Esophagus (tissue), 2 donors: ENCODE data around the gene YTHDF1. TPM values are rescaled to one million over a fixed set of nuclear protein-coding genes. Genes with fewer than 3 reads are reported as not detected.
"Not testable (repeated sequence)": the region's sequence is repeated elsewhere in the genome, so short reads cannot be mapped to it uniquely, and the experiment has no call there.

Experiments used
- H3K27ac ChIP-seq, 2 donors: one replicate each; pipeline ENCODE4 v1.5.1; 2013; ENCODE audit warnings: low read depth in 2 of 2, mild to moderate bottlenecking in 2 of 2, inconsistent platforms in 1 of 2, low read length in 1 of 2, moderate library complexity in 1 of 2
- H3K27me3 ChIP-seq, 2 donors: one replicate each; pipeline ENCODE4 v1.6.1; 2013; ENCODE audit warnings: low read length in 2 of 2, control low read depth in 1 of 2, mild to moderate bottlenecking in 1 of 2; ENCODE audit not compliant: insufficient read depth in 2 of 2, control insufficient read depth in 1 of 2
- H3K36me3 ChIP-seq, 2 donors: one replicate each; pipeline ENCODE4 v1.6.1; 2013; ENCODE audit warnings: low read length in 1 of 2; ENCODE audit not compliant: control insufficient read depth in 2 of 2, insufficient read depth in 2 of 2
- H3K4me1 ChIP-seq, 2 donors: one replicate each; pipeline ENCODE4 v1.6.1; 2013; ENCODE audit warnings: low read length in 1 of 2; ENCODE audit not compliant: control insufficient read depth in 2 of 2, insufficient read depth in 2 of 2
- H3K4me3 ChIP-seq, 2 donors: one replicate each; pipeline ENCODE4 v1.5.1; 2013; ENCODE audit warnings: low read length in 2 of 2, mild to moderate bottlenecking in 2 of 2, low read depth in 1 of 2, moderate library complexity in 1 of 2
- H3K9me3 ChIP-seq, 2 donors: one replicate each; pipeline ENCODE4 v1.6.1; 2013; ENCODE audit warnings: mild to moderate bottlenecking in 2 of 2, low read depth in 1 of 2, low read length in 1 of 2, moderate library complexity in 1 of 2; ENCODE audit not compliant: control insufficient read depth in 2 of 2, insufficient read depth in 1 of 2
- WGBS, 2 donors: extraction: QIAGEN DNeasy Blood & Tissue Kit; methylation state at CpG; one replicate each; pipeline ENCODE4 v1.1.7; 2013; 5-methylcytosine and 5-hydroxymethylcytosine counted together
- polyA plus RNA-seq, 2 donors: library from polyadenylated mRNA; stranded (reverse); fragments of 200-250 nt; gene quantifications; one replicate each; pipeline ENCODE4 v1.2.3, GENCODE V29; 2013
- donor health status: healthy with polysubstance abuse.
- donor health status: Bipolar disorder and iron deficiency.

YTHDF1 gene
- polyA plus RNA-seq, 2 donors, result 13.1 to 15.7 TPM

- 76% methylated on average over 19 of the region's 19 CpGs for WGBS, 2 donors
- no peak overlapping the region for H3K4me3 ChIP-seq
- H3K4me1 ChIP-seq, result no peaks in the 10 kb centered on the region
- no peaks in the 10 kb centered on the region for H3K27me3 ChIP-seq
- H3K9me3 ChIP-seq, result no peaks in the 10 kb centered on the region
- no peaks in the 10 kb centered on the region for H3K36me3 ChIP-seq
- no peak overlapping the region for H3K27ac ChIP-seq
Observed at GRCh38 chr20:63162206-63162795, 53.6 kb downstream of the YTHDF1 start.

GRCh38 chr20:63161176-63161651, 54.7 kb downstream of the YTHDF1 start:
- Histone ChIP-seq H3K27me3 (no peaks in the 10 kb centered on the region), H3K36me3 (no peaks in the 10 kb centered on the region)
- WGBS, 2 donors, result 72 to 74% methylated on average over 11 of the region's 11 CpGs

DNA sequence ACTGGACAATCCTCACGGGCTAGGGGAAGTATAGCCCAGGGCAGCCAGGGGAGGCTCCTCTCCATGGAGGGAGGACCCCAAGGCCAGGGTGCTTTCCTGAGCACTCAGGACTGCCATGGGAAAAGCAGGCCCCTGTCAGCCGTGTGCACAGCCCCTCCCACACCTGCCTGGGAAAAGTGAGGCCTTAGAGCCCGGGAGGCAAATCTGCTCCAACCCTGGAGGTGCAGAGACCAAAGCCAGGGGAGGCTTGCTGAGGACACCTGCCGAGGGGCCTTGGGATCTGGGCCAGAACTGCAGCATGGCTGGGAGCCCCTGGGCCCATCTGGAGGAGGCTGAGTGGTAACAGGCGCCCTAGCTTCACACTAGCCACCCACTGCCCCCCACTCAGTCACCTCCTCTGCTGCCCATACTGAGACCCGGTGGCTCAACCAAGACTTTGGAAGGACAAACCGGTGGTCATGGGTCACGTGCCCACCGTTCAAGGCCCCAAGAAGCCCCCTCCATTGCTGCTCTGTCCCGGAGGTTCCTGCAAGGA, 55.2 kb downstream of the YTHDF1 start:
- H3K4me3 ChIP-seq, result no peak overlapping the region
- no peaks in the 10 kb centered on the region for H3K9me3 ChIP-seq
- no peaks in the 10 kb centered on the region for H3K4me1 ChIP-seq
- WGBS, 2 donors, result 51 to 63% methylated on average over 8 to 10 of the region's 10 CpGs
- peaks cover 0 to 3% of the 10 kb centered on the region in 2 donors for H3K27me3 ChIP-seq
- no peak overlapping the region for H3K27ac ChIP-seq
- no peaks in the 10 kb centered on the region for H3K36me3 ChIP-seq

More at GRCh38 chr20:63161176-63161651, 54.7 kb downstream of the YTHDF1 start:
- H3K27ac ChIP-seq, result no peak overlapping the region
- H3K4me1 ChIP-seq, result no peaks in the 10 kb centered on the region
- H3K4me3 ChIP-seq, result no peak overlapping the region
- no peaks in the 10 kb centered on the region for H3K9me3 ChIP-seq

GRCh38 chr20:63159826-63160640, 55.9 kb downstream of the YTHDF1 start:
- Histone ChIP-seq H3K27ac (no peak overlapping the region), H3K9me3 (no peaks in the 10 kb centered on the region), H3K27me3 (peaks cover 0 to 6% of the 10 kb centered on the region in 2 donors), H3K4me1 (no peaks in the 10 kb centered on the region), H3K4me3 (no peak overlapping the region), H3K36me3 (no peaks in the 10 kb centered on the region)
- WGBS, 2 donors, result 70 to 75% methylated on average over 9 to 10 of the region's 10 CpGs

- not testable (repeated sequence) for H3K27me3 ChIP-seq, H3K36me3 ChIP-seq, H3K4me3 ChIP-seq, H3K4me1 ChIP-seq, H3K9me3 ChIP-seq, H3K27ac ChIP-seq
- 83 to 86% methylated on average over 20 of the region's 20 CpGs for WGBS, 2 donors
Observed at GRCh38 chr20:63159251-63159650, 56.7 kb downstream of the YTHDF1 start.

DNA sequence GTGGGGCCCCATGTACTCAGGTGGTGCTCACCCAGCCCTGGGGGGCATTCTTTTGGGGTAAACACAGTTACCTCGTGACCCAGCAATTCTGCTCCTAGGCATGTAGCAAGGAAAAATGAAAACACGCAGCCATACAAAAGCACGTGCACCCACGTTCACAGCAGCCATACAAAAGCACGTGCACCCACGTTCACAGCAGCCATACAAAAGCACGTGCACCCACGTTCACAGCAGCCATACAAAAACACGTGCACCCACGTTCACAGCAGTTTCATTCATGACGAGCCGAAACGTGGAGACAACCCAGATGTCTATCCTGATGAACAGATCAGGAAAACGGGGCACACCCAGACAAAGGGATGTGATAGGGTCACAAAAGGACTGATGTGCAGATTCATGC, 57.1 kb downstream of the YTHDF1 start:
- no peak overlapping the region for H3K27ac ChIP-seq
- WGBS, 2 donors, result 73 to 78% methylated on average over 14 of the region's 14 CpGs
- H3K27me3 ChIP-seq, result peaks cover 0 to 6% of the 10 kb centered on the region in 2 donors
- no peak overlapping the region for H3K4me3 ChIP-seq
- no peaks in the 10 kb centered on the region for H3K9me3 ChIP-seq
- no peaks in the 10 kb centered on the region for H3K36me3 ChIP-seq
- no peaks in the 10 kb centered on the region for H3K4me1 ChIP-seq

DNA sequence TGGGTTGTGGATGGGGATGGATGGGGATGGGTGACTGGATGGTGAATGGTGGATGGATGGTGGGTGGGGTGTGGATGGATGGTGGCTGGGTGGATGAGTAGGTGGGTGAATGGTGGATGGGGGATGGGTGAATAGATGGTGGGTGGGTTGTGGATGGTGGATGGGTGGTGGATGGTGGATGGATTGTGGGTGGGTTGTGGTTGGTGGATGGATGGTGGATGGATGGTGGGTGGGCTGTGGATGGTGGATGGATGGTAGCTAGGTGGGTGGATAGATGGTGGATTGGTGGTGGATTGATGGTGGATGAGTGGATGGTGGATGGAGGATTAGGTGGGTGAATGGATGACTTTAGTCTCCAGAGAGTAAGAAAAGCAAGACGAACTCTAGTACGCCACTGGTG, 57.6 kb downstream of the YTHDF1 start:
- H3K27ac ChIP-seq, result no peak overlapping the region
- 87 to 97% methylated on average over 2 of the region's 2 CpGs for WGBS, 2 donors
- H3K27me3 ChIP-seq, result peaks cover 0 to 6% of the 10 kb centered on the region in 2 donors
- H3K4me1 ChIP-seq, result no peaks in the 10 kb centered on the region
- H3K9me3 ChIP-seq, result no peaks in the 10 kb centered on the region
- no peak overlapping the region for H3K4me3 ChIP-seq
- no peaks in the 10 kb centered on the region for H3K36me3 ChIP-seq

DNA sequence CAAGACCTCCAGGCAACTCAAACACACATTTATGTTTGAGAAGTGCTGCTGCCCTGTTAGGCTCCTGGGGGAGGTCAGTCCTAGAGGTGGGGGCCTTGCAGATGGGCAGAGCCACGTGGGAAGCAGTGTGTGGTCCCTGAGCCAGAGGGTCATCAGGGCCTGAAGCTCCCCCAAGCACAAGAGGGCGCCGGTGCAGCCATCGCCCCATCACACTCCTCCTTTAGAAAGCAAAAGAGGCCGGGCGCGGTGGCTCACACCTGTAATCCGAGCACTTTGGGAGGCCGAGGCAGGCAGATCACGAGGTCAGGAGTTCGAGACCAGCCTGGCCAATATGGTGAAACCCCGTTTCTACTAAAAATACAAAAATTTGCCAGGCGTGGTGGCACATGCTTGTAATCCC, 58.5 kb downstream of the YTHDF1 start:
- H3K9me3 ChIP-seq, H3K4me1 ChIP-seq, H3K36me3 ChIP-seq, H3K27me3 ChIP-seq, H3K27ac ChIP-seq, H3K4me3 ChIP-seq: not testable (repeated sequence)
- WGBS, 2 donors, result 78 to 82% methylated on average over 13 of the region's 13 CpGs

DNA sequence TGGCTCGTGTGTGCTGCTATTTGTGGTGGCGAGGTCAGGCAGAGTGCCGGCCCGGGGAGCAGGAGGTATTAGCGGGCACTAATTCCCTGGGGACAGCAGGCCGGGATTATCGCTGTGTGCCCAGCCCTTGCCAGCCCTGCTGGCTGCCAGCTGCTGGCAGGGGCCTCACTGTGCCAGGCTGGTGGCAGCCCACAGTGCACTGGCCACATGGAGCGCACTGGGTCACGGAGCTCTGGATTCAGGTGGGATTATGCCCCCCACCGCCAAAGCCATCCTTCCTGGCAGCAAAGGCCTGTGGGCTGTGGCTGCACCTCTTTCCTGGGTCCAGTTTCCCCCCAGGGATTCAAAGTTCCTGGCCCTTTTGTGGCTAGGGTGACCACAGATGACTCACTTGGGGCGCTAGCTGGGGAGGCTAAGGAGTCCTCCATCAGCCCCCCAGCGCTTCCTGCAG, 59.7 kb downstream of the YTHDF1 start:
- 58 to 68% methylated on average over 12 of the region's 12 CpGs for WGBS, 2 donors
- no peak overlapping the region for H3K27ac ChIP-seq
- H3K27me3 ChIP-seq, result peaks cover 0 to 6% of the 10 kb centered on the region in 2 donors
- H3K4me1 ChIP-seq, result no peaks in the 10 kb centered on the region
- H3K36me3 ChIP-seq, result no peaks in the 10 kb centered on the region
- H3K9me3 ChIP-seq, result no peaks in the 10 kb centered on the region
- no peak overlapping the region for H3K4me3 ChIP-seq
